HepG2 (cell line): ENCODE measurements around the gene MAN2C1. TPM values are rescaled to one million over a fixed set of nuclear protein-coding genes. Genes with fewer than 3 reads are reported as not detected.

Experiments used
- ATAC-seq: fragments of 200-7000 bp; cut with Tn5 transposase; 3 replicates; pipeline ENCODE4 v1.9.1; 2020; ENCODE audit warnings: mild to moderate bottlenecking, moderate library complexity
- BruUV-seq: library from RNA; stranded (reverse); fragments of 400-500 nt; replicated peaks from 2 replicates; lab custom pipeline; 2021; lab: Mats Ljungman, UMichigan
- CTCF ChIA-PET: fragments of 300-600 bp; formaldehyde crosslinking; extraction: SDS; loops from one replicate; lab custom pipeline; 2021; ENCODE audit warnings: low total read pairs, inconsistent platforms, low intra/inter-chr PET ratio; lab: Yijun Ruan, JAX
- POLR2A ChIA-PET: fragments of 350-600 bp; sonication (Branson Sonifier 250); formaldehyde crosslinking; loops from one replicate; lab custom pipeline; 2020; ENCODE audit warnings: antibody characterized with exemption, inconsistent platforms; lab: Yijun Ruan, JAX
- DNase-seq: peaks from one replicate; pipeline ENCODE4 v3.0.0-alpha.2; 2015; ENCODE audit warnings: low spot score
- FAIRE-seq: peaks from 3 replicates; lab custom pipeline; 2011; peaks lifted over from hg19 to GRCh38; lab: Jason Lieb, UNC
- H2AFZ ChIP-seq: one replicate; pipeline ENCODE4 v1.6.1; 2011; ENCODE audit warnings: low read length, inconsistent platforms
- H3K27ac ChIP-seq: fragments of 300-600 bp; 3 replicates; pipeline ENCODE4 v1.8.0; 2011; ENCODE audit warnings: mixed run types, mild to moderate bottlenecking, mixed read lengths, low read length, inconsistent platforms; ENCODE audit not compliant: insufficient read depth; ENCODE audit errors: extremely low read length
- H3K27me3 ChIP-seq, 2 experiments: fragments of 200-600 bp in 1 of 2; 2 replicates in 1 of 2; 3 replicates in 1 of 2; pipeline versions ENCODE4 v1.6.0 to v1.8.0; 2011; ENCODE audit warnings: low read length in 2 of 2, mild to moderate bottlenecking in 2 of 2, moderate library complexity in 2 of 2, inconsistent platforms in 1 of 2; ENCODE audit not compliant: insufficient read depth in 2 of 2, control insufficient read depth in 1 of 2
- H3K36me3 ChIP-seq, 2 experiments: fragments of 200-600 bp in 1 of 2; replicated peaks in 1 of 2; 2 replicates in 1 of 2; 3 replicates in 1 of 2; pipeline versions ENCODE4 v1.5.1 to v1.8.0; 2011; ENCODE audit warnings: low read length in 2 of 2, inconsistent platforms in 1 of 2; ENCODE audit not compliant: insufficient read depth in 2 of 2, control insufficient read depth in 1 of 2
- H3K4me1 ChIP-seq: 2 replicates; pipeline ENCODE4 v1.5.1; 2012; ENCODE audit warnings: low read length, inconsistent platforms; ENCODE audit not compliant: insufficient read depth
- H3K4me2 ChIP-seq: 2 replicates; pipeline ENCODE4 v1.6.0; 2011; ENCODE audit warnings: low read depth, low read length, inconsistent platforms
- H3K4me3 ChIP-seq, 3 experiments: fragments of 200-600 bp in 1 of 3; sonication (generic), shearing (Covaris generic) in 1 of 3; replicated peaks in 1 of 3; 2 replicates each; pipeline ENCODE4 v1.5.1; 2011 to 2016; ENCODE audit warnings: low read length in 3 of 3, inconsistent platforms in 2 of 3, low read depth in 2 of 3, mild to moderate bottlenecking in 2 of 3, control low read depth in 1 of 3, mixed read lengths in 1 of 3; ENCODE audit not compliant: insufficient read depth in 1 of 3
- H3K79me2 ChIP-seq: one replicate; pipeline ENCODE4 v1.6.1; 2011; ENCODE audit warnings: low read length, inconsistent platforms; ENCODE audit not compliant: insufficient read depth
- H3K9ac ChIP-seq: 2 replicates; pipeline ENCODE4 v1.6.0; 2011; ENCODE audit warnings: mild to moderate bottlenecking, low read depth, low read length, inconsistent platforms; ENCODE audit not compliant: insufficient read depth
- H3K9me3 ChIP-seq: 2 replicates; pipeline ENCODE4 v1.5.1; 2012; ENCODE audit warnings: mild to moderate bottlenecking, low read length
- H4K20me1 ChIP-seq: 2 replicates; pipeline ENCODE4 v1.6.0; 2011; ENCODE audit warnings: inconsistent platforms, mild to moderate bottlenecking, low read length, moderate library complexity; ENCODE audit not compliant: insufficient read depth
- ASH2L ChIP-seq: fragments of 300-600, 200-600 bp; sonication (generic); IDR thresholded peaks from 2 replicates; pipeline ENCODE4 v1.7.0; 2017; ENCODE audit warnings: low read depth, mild to moderate bottlenecking, moderate library complexity, mixed read lengths, low read length; ENCODE audit not compliant: insufficient read length
- GTF3A ChIP-seq: sonication (generic); formaldehyde crosslinking; conservative IDR thresholded peaks from 2 replicates; pipeline ENCODE4 v1.4.0; 2020; ENCODE audit warnings: mild to moderate bottlenecking, missing genetic modification reagents
- NCOA1 ChIP-seq: sonication (generic); formaldehyde crosslinking; IDR thresholded peaks from 2 replicates; pipeline ENCODE4 v1.9.0; 2021; ENCODE audit warnings: missing genetic modification reagents
- ZNF724P ChIP-seq: sonication (generic); formaldehyde crosslinking; IDR thresholded peaks from 2 replicates; pipeline ENCODE4 v1.8.0; 2022; ENCODE audit warnings: missing genetic modification reagents, borderline replicate concordance
- ZNF776 ChIP-seq: sonication (generic); formaldehyde crosslinking; IDR thresholded peaks from 2 replicates; pipeline ENCODE4 v1.4.0; 2020; ENCODE audit warnings: mild to moderate bottlenecking, missing genetic modification reagents
- WGBS: methylation state at CpG from one replicate; pipeline ENCODE4 v1.1.6; 2017; ENCODE audit warnings: low lambda C conversion rate; 5-methylcytosine and 5-hydroxymethylcytosine counted together
- in situ Hi-C: cut with HindIII; loops from 2 replicates; pipeline ENCODE4 v1.10.0; 2017; ENCODE audit warnings: low pct_unique_long_range_greater_than_20kb; ENCODE audit not compliant: extremely low pct_ligation_motif_present
- intact Hi-C: fragments of 100-400 bp; cut with micrococcal nuclease; formaldehyde crosslinking; loops from one replicate; pipeline ENCODE4 v1.10.0; 2022; ENCODE audit not compliant: unreplicated experiment
- polyA plus RNA-seq, 8 experiments: library from polyadenylated mRNA; depleted of rRNA in 3 of 8; stranded (reverse) in 7 of 8; unstranded in 1 of 8; fragments of >200 nt; fragmentation: Illumina TruSeq in 4 of 8; extraction: Trizol in 4 of 8; gene quantifications; 2 replicates each; pipeline versions ENCODE4 v1.2.1 to v1.2.3, GENCODE V29; 2011 to 2016; ENCODE audit warnings: low read depth in 4 of 8, missing spikeins in 1 of 8, mixed read lengths in 1 of 8; ENCODE audit not compliant: insufficient read depth in 1 of 8
- total RNA-seq, 5 experiments: library from RNA; depleted of rRNA; stranded (reverse); fragments of >200 nt; fragmentation: Illumina TruSeq; extraction: Trizol; gene quantifications; 2 replicates each; pipeline ENCODE4 v1.2.3, GENCODE V29; 2016; ENCODE audit warnings: low read depth in 1 of 5

The MAN2C1 gene
- total and polyA plus RNA-seq, 2 of the 13 experiments (the other 11 are each of a cell fraction or from before 2014, with no cell fraction given) = 62.6 to 71.0 TPM

DNA sequence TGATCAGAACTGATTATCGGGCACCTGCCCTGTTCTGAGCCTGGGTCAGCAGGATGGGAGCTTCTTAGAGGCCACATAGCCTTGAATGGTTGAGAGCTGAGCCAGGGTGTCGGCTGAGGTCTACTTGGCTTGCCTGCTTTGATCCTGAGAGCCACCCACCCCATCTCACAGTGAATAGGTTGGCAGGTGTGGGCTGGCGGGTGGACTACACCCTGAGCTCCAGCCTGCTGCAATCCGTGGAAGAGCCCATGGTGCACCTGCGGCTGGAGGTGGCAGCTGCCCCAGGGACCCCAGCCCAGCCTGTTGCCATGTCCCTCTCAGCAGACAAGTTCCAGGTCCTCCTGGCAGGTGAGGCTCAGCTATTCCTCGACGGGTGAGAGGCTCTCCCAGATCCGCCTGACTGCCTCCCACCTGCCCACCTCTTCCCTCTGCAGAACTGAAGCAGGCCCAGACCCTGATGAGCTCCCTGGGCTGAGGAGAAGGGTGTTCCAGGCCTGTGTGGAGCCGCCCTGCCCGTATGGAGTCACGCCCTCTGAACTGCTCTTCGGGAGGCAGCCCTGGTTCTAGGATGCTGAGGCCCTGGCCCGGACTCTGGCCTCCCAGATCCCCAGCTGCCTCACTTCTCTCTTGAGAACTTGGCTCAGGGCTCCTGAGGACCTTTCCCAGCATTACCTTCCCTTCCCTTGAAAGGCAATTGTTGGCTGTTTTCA is 28.7 kb downstream of the MAN2C1 start:
- no peak overlapping the region for H3K27ac ChIP-seq
- WGBS = 100% methylated on average over 1 of the region's 13 CpGs
- no peaks in the 10 kb centered on the region for H3K27me3 ChIP-seq
- intact Hi-C loops = no loop called here
- ChIA-PET CTCF (no interaction called here), POLR2A (interaction anchor here (1.3 kb wide), 1 partner anchor 29 kb away, joined by 5 read pairs; the partner anchor contains the start of gene MAN2C1)
- ATAC-seq = no peak
- no peak overlapping the region for H3K4me2 ChIP-seq
- TF ChIP-seq ZNF776 (CRISPR knock-in tag) (no peak), GTF3A (CRISPR knock-in tag) (no peak), ZNF724P (no peak), ASH2L (no peak)
- no peak for FAIRE-seq
- H3K36me3 ChIP-seq = peaks cover 0 to 3% of the 10 kb centered on the region in 2 experiments; a peak in 2 of 5 replicates
- peaks cover 22% of the 10 kb centered on the region for H3K4me1 ChIP-seq
- H3K9me3 ChIP-seq = no peaks in the 10 kb centered on the region
- H3K79me2 ChIP-seq = peaks cover 8% of the 10 kb centered on the region
- no peak overlapping the region for H2AFZ ChIP-seq
- BruUV-seq = no TSS peak
- no peak for DNase-seq
- in situ Hi-C loops = no loop called here
- no peak overlapping the region for H3K4me3 ChIP-seq
- no peaks in the 10 kb centered on the region for H4K20me1 ChIP-seq
- no peak overlapping the region for H3K9ac ChIP-seq

DNA sequence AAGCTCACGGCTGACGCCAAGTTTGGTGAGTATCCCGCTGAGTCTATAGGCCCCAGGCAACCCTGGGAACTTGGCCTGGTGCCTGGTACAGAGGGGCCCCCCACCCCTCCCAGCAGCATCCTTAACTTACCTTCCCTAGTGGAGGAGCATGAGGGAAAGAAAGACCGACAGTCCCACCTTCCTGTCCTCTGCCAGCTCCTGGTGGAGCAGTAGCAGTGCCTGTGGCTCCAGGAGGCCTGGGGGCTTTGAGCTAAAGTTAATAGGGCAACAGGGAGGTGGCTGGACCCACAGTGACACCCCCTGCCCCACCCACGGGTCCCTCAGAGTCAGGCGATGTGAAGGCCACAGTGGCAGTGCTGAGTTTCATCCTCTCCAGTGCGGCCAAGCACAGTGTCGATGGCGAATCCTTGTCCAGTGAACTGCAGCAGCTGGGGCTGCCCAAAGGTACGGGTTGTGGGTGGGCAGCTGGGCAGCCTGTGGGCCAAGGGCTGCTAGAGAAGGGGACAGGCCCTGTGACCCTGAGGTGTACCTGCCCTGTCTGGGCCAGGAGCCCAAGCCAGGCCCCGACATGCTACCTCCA is 29.7 kb downstream of the MAN2C1 start:
- H3K4me1 ChIP-seq = peaks cover 22% of the 10 kb centered on the region
- POLR2A ChIA-PET = no interaction called here
- CTCF ChIA-PET = no interaction called here
- no peak for ATAC-seq
- no peak overlapping the region for H3K9ac ChIP-seq
- H3K27ac ChIP-seq = no peak overlapping the region
- no peaks in the 10 kb centered on the region for H4K20me1 ChIP-seq
- no peaks in the 10 kb centered on the region for H3K27me3 ChIP-seq
- peaks cover 8% of the 10 kb centered on the region for H3K79me2 ChIP-seq
- BruUV-seq = no TSS peak
- in situ Hi-C loops = no loop called here
- H2AFZ ChIP-seq = no peak overlapping the region
- intact Hi-C loops = no loop called here
- WGBS = 100% methylated on average over 3 of the region's 11 CpGs
- TF ChIP-seq NCOA1 (CRISPR knock-in tag) = no peak
- no peak for DNase-seq
- peaks cover 0 to 3% of the 10 kb centered on the region in 2 experiments; a peak in 2 of 5 replicates for H3K36me3 ChIP-seq
- no peak for FAIRE-seq
- H3K4me3 ChIP-seq = no peak overlapping the region
- H3K4me2 ChIP-seq = no peak overlapping the region
- H3K9me3 ChIP-seq = no peaks in the 10 kb centered on the region
